BJ (cell line): ENCODE data around the gene PGF. TPM values are rescaled to one million over a fixed set of nuclear protein-coding genes. Genes with fewer than 3 reads are reported as not detected.

ENCODE experiments used
- CTCF ChIA-PET: fragments of 350-600 bp; formaldehyde crosslinking; extraction: SDS; loops from one replicate; lab custom pipeline; 2021; ENCODE audit warnings: antibody characterized with exemption, inconsistent platforms; lab: Yijun Ruan, JAX
- POLR2A ChIA-PET: fragments of 300-600 bp; sonication (Branson Sonifier 250); formaldehyde crosslinking; extraction: SDS; loops from one replicate; lab custom pipeline; 2021; ENCODE audit warnings: antibody characterized with exemption; lab: Charles Lee
- DNase-seq: peaks from one replicate; pipeline ENCODE4 v3.0.0-alpha.2; 2011; ENCODE audit warnings: low read depth
- H3K27me3 ChIP-seq: 2 replicates; pipeline ENCODE4 v1.6.0; 2011; ENCODE audit warnings: low read length; ENCODE audit not compliant: control insufficient read depth, insufficient read depth
- H3K36me3 ChIP-seq: 2 replicates; pipeline ENCODE4 v1.5.1; 2011; ENCODE audit warnings: low read length; ENCODE audit not compliant: control insufficient read depth, insufficient read depth
- H3K4me3 ChIP-seq: 2 replicates; pipeline ENCODE4 v1.5.1; 2011; ENCODE audit warnings: low read depth, mild to moderate bottlenecking, control low read depth, low read length
- CTCF ChIP-seq: IDR thresholded peaks from 2 replicates; pipeline ENCODE4 v1.5.1; 2011; ENCODE audit warnings: low read depth, mild to moderate bottlenecking, control low read depth, inconsistent platforms, low read length, moderate library complexity; ENCODE audit not compliant: insufficient read depth
- polyA plus RNA-seq: library from polyadenylated mRNA; depleted of rRNA; stranded (reverse); fragments of >200 nt; gene quantifications from 2 replicates; pipeline ENCODE4 v1.2.3, GENCODE V29; 2011

Gene PGF
- polyA plus RNA-seq, 1 experiment, result 4.1 TPM

DNA sequence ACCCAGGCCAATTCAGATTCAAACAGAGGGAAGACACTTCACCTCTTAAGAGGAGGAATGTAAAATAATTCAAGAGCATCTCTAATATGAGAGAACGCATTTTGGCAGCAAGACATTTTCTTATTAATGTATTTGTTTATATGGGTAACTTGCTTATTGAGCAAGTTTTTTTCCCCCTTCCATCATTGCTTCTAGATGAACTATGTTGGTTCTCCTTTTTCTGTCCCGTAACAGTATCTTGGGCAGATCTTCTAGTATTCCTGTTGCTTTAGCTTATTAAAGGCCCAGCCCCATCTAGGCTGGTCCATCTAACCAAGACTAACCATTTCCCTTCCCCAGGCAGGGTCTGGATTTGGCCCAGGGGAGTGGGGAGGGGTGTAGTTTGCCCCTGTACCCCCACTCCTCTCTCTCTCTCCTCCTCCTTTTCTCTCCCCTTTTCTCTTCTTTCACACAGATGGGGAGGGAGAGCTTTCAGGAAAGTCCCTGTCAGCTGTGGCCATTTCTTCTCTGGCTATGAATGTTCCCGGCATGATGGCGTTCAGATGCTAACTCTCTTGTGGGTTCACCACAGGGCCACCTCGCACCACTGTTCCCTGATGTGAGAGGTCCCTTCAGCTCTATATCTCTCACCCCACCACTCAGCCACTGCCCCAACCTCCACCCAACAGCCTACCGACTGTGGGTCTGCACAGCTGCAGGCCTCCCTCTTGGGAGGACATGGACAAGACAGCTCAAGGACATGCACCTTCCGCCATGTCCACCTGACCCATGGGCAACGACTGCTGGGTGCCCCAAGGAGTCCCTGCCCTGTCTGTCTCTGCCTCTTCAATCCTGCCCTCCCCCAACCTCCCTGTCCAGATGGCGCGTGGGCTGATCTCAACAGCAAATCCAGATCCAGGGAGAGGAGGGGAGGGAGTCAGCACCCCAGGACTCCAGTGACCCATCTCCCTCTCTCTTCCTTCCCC lies 16.6 kb downstream of the PGF start:
- no peak for DNase-seq
- no peak for TF ChIP-seq CTCF
- CTCF ChIA-PET, result interaction anchor here (0.6 to 3.1 kb wide), 8 partner anchors 14 to 327 kb away, joined by 3 to 19 read pairs (median 3); partner anchors contain the start of gene LTBP2
- POLR2A ChIA-PET, result interaction anchor here (0.5 to 1.0 kb wide), 2 partner anchors 16 to 244 kb away, joined by 3 to 8 read pairs; partner anchors contain the start of gene RPS6KL1
- Histone ChIP-seq H3K27me3 (no peaks in the 10 kb centered on the region), H3K4me3 (no peak overlapping the region), H3K36me3 (no peaks in the 10 kb centered on the region)

DNA sequence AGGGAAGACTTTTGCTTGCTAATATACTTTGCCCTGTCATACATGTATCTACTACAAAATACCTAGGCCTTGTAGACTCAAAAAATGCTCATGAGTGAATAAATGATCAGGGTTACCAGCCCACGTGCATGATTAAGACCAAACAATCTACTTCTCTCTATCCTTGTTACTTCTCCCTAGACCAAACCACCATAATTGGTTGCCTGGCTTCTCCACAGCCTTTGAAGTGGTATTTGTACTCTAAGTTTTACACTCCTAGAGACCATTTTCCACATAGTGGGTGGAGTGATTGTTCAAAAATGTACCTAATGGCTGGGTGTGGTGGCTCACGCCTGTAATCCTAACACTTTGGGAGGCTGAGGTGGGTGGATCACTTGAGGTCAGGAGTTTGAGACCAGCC lies 18.2 kb downstream of the PGF start:
- Histone ChIP-seq H3K27me3 (no peaks in the 10 kb centered on the region), H3K4me3 (no peak overlapping the region), H3K36me3 (no peaks in the 10 kb centered on the region)
- CTCF ChIA-PET, result interaction anchor here (0.7 to 2.2 kb wide), 4 partner anchors 9 to 151 kb away, joined by 3 to 8 read pairs (median 4); no protein-coding TSS in a partner anchor
- DNase-seq, result no peak
- no peak for TF ChIP-seq CTCF
- POLR2A ChIA-PET, result no interaction called here

DNA sequence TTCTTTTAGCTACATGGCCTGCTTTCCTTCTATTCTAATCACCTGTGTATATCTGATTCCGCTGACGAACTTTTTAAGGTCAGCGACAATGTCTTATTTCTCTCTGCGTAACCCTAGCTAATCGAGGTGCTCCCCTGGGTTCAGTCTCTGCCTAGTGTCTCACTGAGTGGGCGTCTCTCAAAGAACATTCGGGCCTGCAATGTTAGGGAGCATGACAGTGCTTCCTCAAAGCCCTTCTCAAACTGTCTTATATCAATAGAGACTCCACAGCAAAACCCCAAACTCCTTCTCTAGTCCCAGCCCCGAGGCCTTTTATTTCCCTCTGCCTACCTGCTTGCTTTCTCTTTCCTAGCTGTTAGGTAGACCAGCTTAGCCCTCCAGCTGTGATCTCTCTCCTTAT lies 18.7 kb downstream of the PGF start:
- Histone ChIP-seq H3K27me3 (no peaks in the 10 kb centered on the region), H3K4me3 (no peak overlapping the region), H3K36me3 (no peaks in the 10 kb centered on the region)
- POLR2A ChIA-PET, result interaction anchor here (0.6 kb wide), 1 partner anchor 30 kb away, joined by 4 read pairs; no protein-coding TSS in a partner anchor
- no peak for DNase-seq
- TF ChIP-seq CTCF, result no peak
- CTCF ChIA-PET, result interaction anchor here (0.7 to 2.2 kb wide), 4 partner anchors 9 to 152 kb away, joined by 3 to 8 read pairs (median 4); no protein-coding TSS in a partner anchor

DNA sequence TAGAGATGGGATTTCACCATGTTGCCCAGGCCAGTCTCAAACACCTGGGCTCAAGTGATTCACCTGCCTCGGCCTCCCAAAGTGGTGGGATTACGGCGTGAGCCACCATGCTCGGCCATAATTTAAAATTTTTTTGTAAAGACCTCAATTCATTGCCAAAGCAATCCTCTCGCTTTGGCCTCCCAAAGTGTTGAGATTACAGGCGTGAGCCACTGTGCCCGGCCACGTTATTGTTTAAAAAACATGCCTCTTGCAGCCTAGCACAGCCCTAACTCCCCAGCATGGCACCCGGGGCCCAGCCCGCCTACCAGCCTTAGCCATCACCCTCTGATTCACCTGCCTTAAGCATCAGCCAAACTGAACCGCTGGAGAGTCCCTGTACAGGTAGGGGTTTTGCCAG lies 19.2 kb downstream of the PGF start:
- ChIA-PET CTCF (interaction anchor here (1.1 to 2.6 kb wide), 3 partner anchors 10 to 30 kb away, joined by 5 to 16 read pairs (median 8); no protein-coding TSS in a partner anchor), POLR2A (interaction anchor here (0.6 kb wide), 1 partner anchor 30 kb away, joined by 4 read pairs; no protein-coding TSS in a partner anchor)
- Histone ChIP-seq H3K36me3 (no peaks in the 10 kb centered on the region), H3K4me3 (no peak overlapping the region), H3K27me3 (peaks cover 2% of the 10 kb centered on the region; the same call in 1 of the 2 replicates)
- DNase-seq, result no peak
- no peak for TF ChIP-seq CTCF

GRCh38 chr14:74935360-74935680 lies 20.1 kb downstream of the PGF start:
- CTCF ChIA-PET, result interaction anchor here (2.2 to 2.6 kb wide), 2 partner anchors 11 to 29 kb away, joined by 8 to 16 read pairs; no protein-coding TSS in a partner anchor
- Histone ChIP-seq H3K27me3 (peaks cover 2% of the 10 kb centered on the region; the same call in 1 of the 2 replicates), H3K4me3 (no peak overlapping the region), H3K36me3 (no peaks in the 10 kb centered on the region)
- POLR2A ChIA-PET, result no interaction called here
- no peak for TF ChIP-seq CTCF
- DNase-seq, result no peak
